B cell (primary cell): ENCODE data around the gene IFITM1. TPM values are rescaled to one million over a fixed set of nuclear protein-coding genes. Genes with fewer than 3 reads are reported as not detected.
A peak's percentile ranks its signal among the peaks of the same experiment; 100 is the strongest.
"Not testable (repeated sequence)": the region's sequence is repeated elsewhere in the genome, so short reads cannot be mapped to it uniquely, and the experiment has no call there.

Source experiments
- ATAC-seq: fragments of 200-7000 bp; cut with Tn5 transposase; one replicate; pipeline ENCODE4 v1.10.0; 2021; ENCODE audit warnings: low read depth, mild to moderate bottlenecking, moderate number of reproducible peaks, moderate library complexity
- CTCF ChIA-PET: fragments of 350-600 bp; sonication (Branson Sonifier 250); formaldehyde crosslinking; loops from one replicate; lab custom pipeline; 2021; ENCODE audit warnings: antibody characterized with exemption, inconsistent platforms; lab: Charles Lee
- POLR2A ChIA-PET: fragments of 350-600 bp; sonication (Branson Sonifier 250); formaldehyde crosslinking; loops from one replicate; lab custom pipeline; 2021; ENCODE audit warnings: antibody characterized with exemption; lab: Charles Lee
- DNase-seq: peaks from one replicate; pipeline ENCODE4 v3.0.0; 2013
- H2AFZ ChIP-seq: 2 replicates; pipeline ENCODE4 v1.6.1; 2012; ENCODE audit warnings: mild to moderate bottlenecking, low read depth, low read length; ENCODE audit not compliant: insufficient read depth, poor library complexity, severe bottlenecking
- H3K27ac ChIP-seq, 2 donors: 1 replicate in 1 of 2; 2 replicates in 1 of 2; pipeline ENCODE4 v1.5.1; 2012 to 2013; ENCODE audit warnings: low read length in 2 of 2, mild to moderate bottlenecking in 2 of 2, moderate library complexity in 1 of 2
- H3K27me3 ChIP-seq, 4 experiments: fragments of 200-600 bp in 1 of 4; sonication (generic) in 1 of 4; replicated peaks in 1 of 4; 1 replicate in 2 of 4; 2 replicates in 2 of 4; pipeline versions ENCODE4 v1.6.1 to v1.7.0; 2013 to 2016; ENCODE audit warnings: low read length in 3 of 4, mild to moderate bottlenecking in 2 of 4, mixed read lengths in 1 of 4, moderate library complexity in 1 of 4; ENCODE audit not compliant: insufficient read depth in 4 of 4, control insufficient read depth in 3 of 4; ENCODE audit errors: control extremely low read depth in 1 of 4
- H3K36me3 ChIP-seq, 2 experiments: replicated peaks in 1 of 2; 1 replicate in 1 of 2; 2 replicates in 1 of 2; pipeline versions ENCODE4 v1.6.1 to v1.7.1; 2013; ENCODE audit warnings: low read length in 1 of 2; ENCODE audit not compliant: insufficient read depth in 2 of 2, control insufficient read depth in 1 of 2; ENCODE audit errors: control extremely low read depth in 1 of 2, extremely low read depth in 1 of 2
- H3K4me1 ChIP-seq, 2 donors: fragments of 200-600 bp in 1 of 2; sonication (generic) in 1 of 2; 1 replicate in 1 of 2; 2 replicates in 1 of 2; pipeline versions ENCODE4 v1.5.1 to v1.6.1; 2013 to 2017; ENCODE audit warnings: low read length in 2 of 2; ENCODE audit not compliant: control insufficient read depth in 2 of 2, insufficient read depth in 2 of 2
- H3K4me2 ChIP-seq: replicated peaks from 2 replicates; pipeline ENCODE3; 2012; ENCODE audit warnings: mild to moderate bottlenecking, low read depth, low read length; ENCODE audit not compliant: poor library complexity, severe bottlenecking
- H3K4me3 ChIP-seq, 5 experiments: fragments of 200-600 bp in 1 of 5; sonication (generic) in 1 of 5; 1 replicate in 3 of 5; 2 replicates in 2 of 5; pipeline versions ENCODE4 v1.5.1 to v1.7.0; 2011 to 2016; ENCODE audit warnings: low read length in 4 of 5, mild to moderate bottlenecking in 4 of 5, low read depth in 2 of 5, control low read depth in 1 of 5, moderate library complexity in 1 of 5; ENCODE audit not compliant: insufficient read depth in 1 of 5; ENCODE audit errors: control extremely low read depth in 1 of 5, extremely low read depth in 1 of 5
- H3K79me2 ChIP-seq: fragments of 200-600 bp; sonication (generic); one replicate; pipeline ENCODE4 v1.6.0; 2016; ENCODE audit warnings: low read length; ENCODE audit not compliant: control insufficient read depth, insufficient read depth
- H3K9ac ChIP-seq: fragments of 200-600 bp; sonication (generic); 2 replicates; pipeline ENCODE4 v1.6.1; 2017; ENCODE audit warnings: mild to moderate bottlenecking, low read length, moderate library complexity
- H3K9me3 ChIP-seq, 3 donors: one replicate each; pipeline versions ENCODE4 v1.6.1 to v1.7.1; 2013; ENCODE audit warnings: low read length in 2 of 3; ENCODE audit not compliant: control insufficient read depth in 2 of 3, insufficient read depth in 1 of 3; ENCODE audit errors: control extremely low read depth in 1 of 3
- H4K20me1 ChIP-seq: 2 replicates; pipeline ENCODE4 v1.6.0; 2012; ENCODE audit warnings: mild to moderate bottlenecking, low read length; ENCODE audit not compliant: insufficient read depth, control insufficient read depth, poor library complexity, severe bottlenecking
- H3K27ac Mint-ChIP-seq: one replicate; pipeline ENCODE4 v1.8.0; 2021; ENCODE audit warnings: mixed read lengths
- H3K27me3 Mint-ChIP-seq: one replicate; pipeline ENCODE4 v1.8.0; 2021; ENCODE audit warnings: mixed read lengths
- H3K4me1 Mint-ChIP-seq: one replicate; pipeline ENCODE4 v1.8.0; 2021; ENCODE audit warnings: mixed read lengths
- H3K4me3 Mint-ChIP-seq: one replicate; pipeline ENCODE4 v1.8.0; 2021; ENCODE audit warnings: mixed read lengths
- H3K9me3 Mint-ChIP-seq: one replicate; pipeline ENCODE4 v1.8.0; 2022; ENCODE audit warnings: mixed read lengths; ENCODE audit not compliant: insufficient read depth
- EZH2 ChIP-seq: IDR thresholded peaks from 2 replicates; pipeline ENCODE4 v1.6.1; 2012; ENCODE audit warnings: borderline replicate concordance, low read depth, mild to moderate bottlenecking, moderate library complexity, low read length; ENCODE audit not compliant: insufficient read depth, poor library complexity, severe bottlenecking
- WGBS: methylation state at CpG from one replicate; pipeline ENCODE4 v1.1.5; 2013; ENCODE audit warnings: missing lambda C conversion rate; ENCODE audit not compliant: insufficient coverage; 5-methylcytosine and 5-hydroxymethylcytosine counted together
- intact Hi-C: fragments of 100-400 bp; cut with micrococcal nuclease; formaldehyde crosslinking; loops from one replicate; pipeline ENCODE4 v1.10.0; 2022
- polyA plus RNA-seq: library from polyadenylated mRNA; depleted of rRNA; stranded (reverse); fragments of >200 nt; gene quantifications from 2 replicates; pipeline ENCODE4 v1.2.3, GENCODE V29; 2012
- total RNA-seq, 2 donors: library from RNA; stranded (reverse); fragments of 120-200 nt in 1 of 2; gene quantifications; 1 replicate in 1 of 2; 2 replicates in 1 of 2; pipeline versions ENCODE4 v1.2.3 to v1.2.4, GENCODE V29; 2013 to 2022
- TF ChIP-seq, protein P1 (sequence below): fragments of 200-600 bp; IDR thresholded peaks from one replicate; pipeline ENCODE4 v1.8.0; 2022; ENCODE audit warnings: antibody characterized with exemption, mild to moderate bottlenecking

The IFITM1 gene
- total and polyA plus RNA-seq, 2 donors (not counting 1 experiment from before 2014, with no cell fraction given) = 19.5 to 83.7 TPM

DNA sequence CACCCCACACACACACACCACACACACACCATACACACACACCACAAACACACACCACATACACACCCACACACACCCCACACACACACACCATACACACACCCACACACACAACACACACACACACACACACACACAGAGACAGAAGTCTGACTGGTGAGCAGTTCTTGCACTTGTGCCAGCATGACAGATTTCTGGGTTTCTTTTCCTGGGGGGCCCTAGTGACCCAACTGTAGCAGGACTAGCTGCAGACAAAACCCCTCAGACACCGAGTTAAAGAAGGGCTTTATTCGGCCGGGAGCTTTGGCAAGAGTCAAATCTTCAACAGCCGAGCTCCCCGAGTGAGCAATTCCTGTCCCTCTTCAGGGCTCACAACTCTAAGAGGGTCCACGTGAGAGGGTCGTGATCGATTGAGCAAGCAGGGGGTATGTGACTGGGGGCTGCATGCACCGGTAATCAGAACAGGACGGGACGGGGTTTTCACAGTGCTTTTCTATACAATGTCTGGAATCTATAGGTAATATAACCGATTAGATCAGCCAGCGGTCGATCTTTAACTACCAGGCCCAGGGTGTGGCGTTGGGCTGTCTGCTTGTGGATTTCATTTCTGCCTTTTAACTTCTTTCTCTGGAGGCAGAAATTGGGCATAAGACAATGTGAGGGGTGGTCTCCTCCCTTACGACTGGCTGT, 36.3 kb downstream of the IFITM1 start:
- H3K27ac ChIP-seq, DNase-seq, H3K27ac Mint-ChIP-seq, H3K79me2 ChIP-seq, H3K4me3 ChIP-seq, H3K4me2 ChIP-seq, ATAC-seq, H3K27me3 Mint-ChIP-seq, POLR2A ChIA-PET, H3K4me3 Mint-ChIP-seq, CTCF ChIA-PET, H3K9me3 ChIP-seq, H4K20me1 ChIP-seq, H3K36me3 ChIP-seq, intact Hi-C loops, H3K27me3 ChIP-seq, H3K9ac ChIP-seq, H3K9me3 Mint-ChIP-seq: not testable (repeated sequence)
- Histone ChIP-seq H3K4me1 (peaks cover 9 to 23% of the 10 kb centered on the region in 2 donors), H2AFZ (peak overlapping the region; percentile 27)
- WGBS = 59% methylated on average over 4 of the region's 16 CpGs
- H3K4me1 Mint-ChIP-seq = peaks cover 24% of the 10 kb centered on the region

DNA sequence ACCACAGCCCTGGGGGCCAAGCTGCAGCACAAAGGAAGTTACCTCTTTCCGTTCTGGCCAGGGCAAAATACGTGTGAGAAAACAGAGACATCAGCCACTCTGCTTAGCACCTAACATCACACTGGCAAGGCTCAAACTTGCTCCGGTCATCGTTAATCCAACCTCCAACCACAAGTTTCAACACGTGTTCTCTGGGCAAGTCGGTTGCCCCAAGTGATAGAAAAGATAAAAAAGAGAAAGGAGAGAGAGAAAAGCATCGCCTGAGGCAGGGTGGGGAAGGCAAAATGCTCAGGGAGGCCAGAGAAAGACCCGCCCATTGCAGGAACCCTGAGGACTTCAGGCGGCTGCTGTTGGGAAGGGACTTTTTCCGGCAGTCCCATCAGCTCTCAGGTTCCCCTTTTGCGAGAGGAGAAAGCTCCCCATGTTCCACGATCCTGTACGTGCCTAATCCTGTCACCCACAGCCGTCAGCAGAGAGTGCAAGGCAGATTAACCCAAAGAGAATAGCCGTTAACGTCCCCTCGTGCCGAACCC, 36.9 kb downstream of the IFITM1 start:
- intact Hi-C loops = no loop called here
- no peaks in the 10 kb centered on the region for H4K20me1 ChIP-seq
- 41% methylated on average over 15 of the region's 18 CpGs for whole genome bisulfite sequencing
- TF ChIP-seq EZH2 = no peak
- TF ChIP-seq, protein P1, sequence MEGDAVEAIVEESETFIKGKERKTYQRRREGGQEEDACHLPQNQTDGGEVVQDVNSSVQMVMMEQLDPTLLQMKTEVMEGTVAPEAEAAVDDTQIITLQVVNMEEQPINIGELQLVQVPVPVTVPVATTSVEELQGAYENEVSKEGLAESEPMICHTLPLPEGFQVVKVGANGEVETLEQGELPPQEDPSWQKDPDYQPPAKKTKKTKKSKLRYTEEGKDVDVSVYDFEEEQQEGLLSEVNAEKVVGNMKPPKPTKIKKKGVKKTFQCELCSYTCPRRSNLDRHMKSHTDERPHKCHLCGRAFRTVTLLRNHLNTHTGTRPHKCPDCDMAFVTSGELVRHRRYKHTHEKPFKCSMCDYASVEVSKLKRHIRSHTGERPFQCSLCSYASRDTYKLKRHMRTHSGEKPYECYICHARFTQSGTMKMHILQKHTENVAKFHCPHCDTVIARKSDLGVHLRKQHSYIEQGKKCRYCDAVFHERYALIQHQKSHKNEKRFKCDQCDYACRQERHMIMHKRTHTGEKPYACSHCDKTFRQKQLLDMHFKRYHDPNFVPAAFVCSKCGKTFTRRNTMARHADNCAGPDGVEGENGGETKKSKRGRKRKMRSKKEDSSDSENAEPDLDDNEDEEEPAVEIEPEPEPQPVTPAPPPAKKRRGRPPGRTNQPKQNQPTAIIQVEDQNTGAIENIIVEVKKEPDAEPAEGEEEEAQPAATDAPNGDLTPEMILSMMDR = no peak
- POLR2A ChIA-PET = no interaction called here
- peaks cover 28% of the 10 kb centered on the region for H3K4me1 Mint-ChIP-seq
- no peaks in the 10 kb centered on the region for H3K27me3 ChIP-seq
- no peak overlapping the region for H3K9ac ChIP-seq
- H2AFZ ChIP-seq = peak overlapping the region; percentile 27
- no peak overlapping the region for H3K4me3 ChIP-seq
- peak overlapping the region; percentile 1 for H3K4me2 ChIP-seq
- no peaks in the 10 kb centered on the region for H3K9me3 Mint-ChIP-seq
- ATAC-seq (no peak), DNase-seq (peak; percentile 22)
- no peak overlapping the region for H3K27ac ChIP-seq
- H3K27ac Mint-ChIP-seq = peak overlapping the region; percentile 44
- no peaks in the 10 kb centered on the region for H3K27me3 Mint-ChIP-seq
- CTCF ChIA-PET = no interaction called here
- no peaks in the 10 kb centered on the region for H3K79me2 ChIP-seq
- no peaks in the 10 kb centered on the region for H3K9me3 ChIP-seq
- peaks cover 15 to 29% of the 10 kb centered on the region in 2 donors for H3K4me1 ChIP-seq
- H3K4me3 Mint-ChIP-seq = no peak overlapping the region
- no peaks in the 10 kb centered on the region for H3K36me3 ChIP-seq
